ENCODE measurements around the gene MICU1.
"Not testable (repeated sequence)": the region's sequence is repeated elsewhere in the genome, so short reads cannot be mapped to it uniquely, and the experiment has no call there.

DNA sequence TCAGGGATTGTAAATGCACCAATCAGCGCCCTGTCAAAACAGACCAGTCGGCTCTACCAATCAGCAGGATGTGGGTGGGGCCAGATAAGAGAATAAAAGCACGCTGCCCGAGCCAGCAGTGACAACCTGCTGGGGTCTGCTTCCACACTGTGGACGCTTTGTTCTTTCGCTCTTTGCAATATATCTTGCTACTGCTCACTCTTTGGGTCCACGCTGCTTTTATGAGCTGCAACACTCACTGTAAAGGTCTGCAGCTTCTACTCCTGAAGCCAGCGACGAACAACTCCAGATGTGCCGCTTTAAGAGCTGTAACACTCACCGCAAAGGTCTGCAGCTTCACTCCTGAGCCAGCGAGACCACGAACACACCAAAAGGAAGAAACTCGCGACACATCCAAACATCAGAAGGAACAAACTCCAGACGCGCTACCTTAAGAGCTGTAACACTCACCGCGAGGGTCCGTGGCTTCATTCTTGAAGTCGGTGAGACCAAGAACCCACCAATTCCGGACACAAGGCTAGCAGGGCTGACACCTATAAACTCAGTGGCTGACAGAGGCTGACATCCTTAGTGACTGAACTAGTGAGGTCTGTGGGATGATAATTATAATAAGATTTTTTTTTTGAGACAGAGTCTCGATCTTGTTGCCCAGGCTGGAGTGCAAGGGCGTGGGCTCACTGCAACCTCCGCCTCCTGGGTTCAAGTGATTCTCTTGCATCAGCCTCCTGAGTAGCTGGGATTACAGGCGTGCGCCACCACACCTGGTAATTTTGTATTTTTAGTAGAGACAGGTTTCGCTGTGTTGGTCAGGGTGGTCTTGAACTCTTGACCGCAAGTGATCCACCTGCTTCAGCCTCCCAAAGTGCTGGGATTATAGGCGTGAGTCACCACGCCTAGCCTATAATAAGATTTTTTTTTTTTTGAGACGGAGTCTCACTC lies 298.9 kb downstream of the MICU1 start:
- TF ChIP-seq POLR2A (IDR thresholded peaks at IDR 0.05), result not testable (repeated sequence)
- TF ChIP-seq, protein P1, sequence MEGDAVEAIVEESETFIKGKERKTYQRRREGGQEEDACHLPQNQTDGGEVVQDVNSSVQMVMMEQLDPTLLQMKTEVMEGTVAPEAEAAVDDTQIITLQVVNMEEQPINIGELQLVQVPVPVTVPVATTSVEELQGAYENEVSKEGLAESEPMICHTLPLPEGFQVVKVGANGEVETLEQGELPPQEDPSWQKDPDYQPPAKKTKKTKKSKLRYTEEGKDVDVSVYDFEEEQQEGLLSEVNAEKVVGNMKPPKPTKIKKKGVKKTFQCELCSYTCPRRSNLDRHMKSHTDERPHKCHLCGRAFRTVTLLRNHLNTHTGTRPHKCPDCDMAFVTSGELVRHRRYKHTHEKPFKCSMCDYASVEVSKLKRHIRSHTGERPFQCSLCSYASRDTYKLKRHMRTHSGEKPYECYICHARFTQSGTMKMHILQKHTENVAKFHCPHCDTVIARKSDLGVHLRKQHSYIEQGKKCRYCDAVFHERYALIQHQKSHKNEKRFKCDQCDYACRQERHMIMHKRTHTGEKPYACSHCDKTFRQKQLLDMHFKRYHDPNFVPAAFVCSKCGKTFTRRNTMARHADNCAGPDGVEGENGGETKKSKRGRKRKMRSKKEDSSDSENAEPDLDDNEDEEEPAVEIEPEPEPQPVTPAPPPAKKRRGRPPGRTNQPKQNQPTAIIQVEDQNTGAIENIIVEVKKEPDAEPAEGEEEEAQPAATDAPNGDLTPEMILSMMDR (IDR thresholded peaks at IDR 0.05), result not testable (repeated sequence)
